Adrenal gland (tissue), 12 donors: ENCODE measurements around the gene KLRC3. TPM values are rescaled to one million over a fixed set of nuclear protein-coding genes. Genes with fewer than 3 reads are reported as not detected.
"Not testable (repeated sequence)": the region's sequence is repeated elsewhere in the genome, so short reads cannot be mapped to it uniquely, and the experiment has no call there.

ENCODE experiments used
- DNase-seq, 7 donors: peaks; one replicate each; pipeline ENCODE4 v3.0.0-alpha.2; 2019 to 2020
- H3K27ac ChIP-seq, 5 donors: fragments of 200-600 bp; sonication (generic) in 4 of 5; 1 replicate in 3 of 5; 2 replicates in 2 of 5; pipeline versions ENCODE4 v1.5.1 to v1.8.0; 2016 to 2020; ENCODE audit warnings: mild to moderate bottlenecking in 1 of 5
- H3K27me3 ChIP-seq: fragments of 200-600 bp; 2 replicates; pipeline ENCODE4 v1.8.0; 2021
- H3K36me3 ChIP-seq, 2 donors: fragments of 200-600 bp; replicated peaks in 1 of 2; 1 replicate in 1 of 2; 2 replicates in 1 of 2; pipeline versions ENCODE4 v1.5.1 to v1.8.0; 2018 to 2022
- H3K4me1 ChIP-seq, 2 donors: fragments of 200-600 bp; replicated peaks in 1 of 2; 1 replicate in 1 of 2; 2 replicates in 1 of 2; pipeline versions ENCODE4 v1.5.1 to v1.8.0; 2018 to 2021
- H3K4me3 ChIP-seq, 4 donors: fragments of 200-600 bp; sonication (generic) in 3 of 4; one replicate each; pipeline ENCODE4 v1.5.1; 2016 to 2018
- H3K9me3 ChIP-seq, 3 donors: fragments of 200-600 bp; sonication (generic) in 1 of 3; replicated peaks in 1 of 3; 1 replicate in 2 of 3; 2 replicates in 1 of 3; pipeline versions ENCODE4 v1.5.1 to v1.8.0; 2016 to 2021
- POLR2A ChIP-seq, 2 donors: fragments of 450-650 bp; IDR thresholded peaks; one replicate each; pipeline ENCODE4 v1.6.1; 2017; ENCODE audit warnings: antibody characterized with exemption in 2 of 2, mild to moderate bottlenecking in 2 of 2, moderate library complexity in 1 of 2
- WGBS, 4 donors: extraction: QIAGEN DNeasy Blood & Tissue Kit in 2 of 4; methylation state at CpG; one replicate each; pipeline versions ENCODE4 v1.1.5 to v1.1.7; 2013 to 2017; 5-methylcytosine and 5-hydroxymethylcytosine counted together
- intact Hi-C, 2 donors: fragments of 100-400 bp; cut with DNase I; formaldehyde crosslinking; loops; one replicate each; pipeline versions ENCODE4 v1.14.1 to v1.15.0; 2022 to 2023
- polyA plus RNA-seq, 3 donors: library from polyadenylated mRNA; stranded (reverse); fragments of 200-250 nt in 2 of 3; fragments of 350-450 nt in 1 of 3; fragmentation: Illumina TruSeq in 1 of 3; extraction: RNeasy Lipid Tissue Mini Kit (QIAGEN cat#74804) in 1 of 3; gene quantifications; one replicate each; pipeline ENCODE4 v1.2.3, GENCODE V29; 2013 to 2014
- total RNA-seq, 9 donors: library from RNA; depleted of rRNA in 4 of 9; stranded (reverse); fragments of >200 nt in 4 of 9; fragments of 120-200 nt in 1 of 9; fragmentation: NEBNext Ultra II Directional in 1 of 9; extraction: Animal tissue kit (Norgen Biotek cat#: 25700) in 1 of 9; gene quantifications; one replicate each; pipeline versions ENCODE4 v1.1.0 to v1.2.4, GENCODE V29; 2013 to 2023
- TF ChIP-seq, protein P1 (sequence below), 6 experiments: fragments of 450-650 bp in 4 of 6; fragments of 200-600 bp in 2 of 6; sonication (generic) in 1 of 6; IDR thresholded peaks; 1 replicate in 5 of 6; 2 replicates in 1 of 6; pipeline versions ENCODE4 v1.5.1 to v1.8.0; 2016 to 2021; ENCODE audit warnings: antibody characterized with exemption in 6 of 6, mild to moderate bottlenecking in 2 of 6, moderate library complexity in 1 of 6
- donor health status: healthy with polysubstance abuse.
- donor health status: Bipolar disorder and iron deficiency.
- donor health status: DM: yes; HTN: yes; CAD: no.
- donor health status: DM: no; HTN: no; CAD: no.
- donor health status: DM: no; HTN: no; CAD: no.
- donor health status: DM: yes; HTN: yes; CAD: no.

KLRC3 gene
- total and polyA plus RNA-seq, 12 donors, result 0.17 to 0.26 TPM; not detected in 10

DNA sequence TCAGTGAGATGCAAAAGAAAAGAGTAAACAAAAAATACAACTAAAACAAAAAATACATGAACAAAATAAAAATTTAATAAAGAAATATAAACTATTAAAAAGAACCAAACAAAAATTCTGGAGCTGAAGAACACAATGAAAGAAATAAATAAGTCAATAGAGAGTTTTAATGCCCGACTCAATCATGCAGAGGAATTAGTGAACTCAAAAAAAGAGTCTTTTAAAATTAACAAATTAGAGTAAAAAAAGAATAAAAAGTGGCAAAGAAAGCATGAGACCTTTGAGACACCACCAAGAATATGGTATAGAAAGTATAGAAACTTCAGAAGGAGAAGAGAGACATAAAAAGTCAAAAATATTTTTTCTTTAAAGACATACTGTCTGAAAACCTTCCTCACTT is 35.4 kb upstream of the KLRC3 start:
- peaks cover 0 to 12% (median 0%) of the 10 kb centered on the region in 3 donors for H3K9me3 ChIP-seq
- TF ChIP-seq, protein P1, sequence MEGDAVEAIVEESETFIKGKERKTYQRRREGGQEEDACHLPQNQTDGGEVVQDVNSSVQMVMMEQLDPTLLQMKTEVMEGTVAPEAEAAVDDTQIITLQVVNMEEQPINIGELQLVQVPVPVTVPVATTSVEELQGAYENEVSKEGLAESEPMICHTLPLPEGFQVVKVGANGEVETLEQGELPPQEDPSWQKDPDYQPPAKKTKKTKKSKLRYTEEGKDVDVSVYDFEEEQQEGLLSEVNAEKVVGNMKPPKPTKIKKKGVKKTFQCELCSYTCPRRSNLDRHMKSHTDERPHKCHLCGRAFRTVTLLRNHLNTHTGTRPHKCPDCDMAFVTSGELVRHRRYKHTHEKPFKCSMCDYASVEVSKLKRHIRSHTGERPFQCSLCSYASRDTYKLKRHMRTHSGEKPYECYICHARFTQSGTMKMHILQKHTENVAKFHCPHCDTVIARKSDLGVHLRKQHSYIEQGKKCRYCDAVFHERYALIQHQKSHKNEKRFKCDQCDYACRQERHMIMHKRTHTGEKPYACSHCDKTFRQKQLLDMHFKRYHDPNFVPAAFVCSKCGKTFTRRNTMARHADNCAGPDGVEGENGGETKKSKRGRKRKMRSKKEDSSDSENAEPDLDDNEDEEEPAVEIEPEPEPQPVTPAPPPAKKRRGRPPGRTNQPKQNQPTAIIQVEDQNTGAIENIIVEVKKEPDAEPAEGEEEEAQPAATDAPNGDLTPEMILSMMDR (IDR thresholded peaks at IDR 0.05), result no peak
- no peak for TF ChIP-seq POLR2A (IDR thresholded peaks at IDR 0.05)
- no peak overlapping the region for H3K4me3 ChIP-seq
- H3K27me3 ChIP-seq, result no peaks in the 10 kb centered on the region
- 86 to 90% (median 88%) methylated on average over 1 of the region's 1 CpG for WGBS, 4 donors
- H3K4me1 ChIP-seq, result no peaks in the 10 kb centered on the region
- intact Hi-C loops, result no loop called here
- no peak for DNase-seq
- no peaks in the 10 kb centered on the region for H3K36me3 ChIP-seq
- no peak overlapping the region for H3K27ac ChIP-seq

DNA sequence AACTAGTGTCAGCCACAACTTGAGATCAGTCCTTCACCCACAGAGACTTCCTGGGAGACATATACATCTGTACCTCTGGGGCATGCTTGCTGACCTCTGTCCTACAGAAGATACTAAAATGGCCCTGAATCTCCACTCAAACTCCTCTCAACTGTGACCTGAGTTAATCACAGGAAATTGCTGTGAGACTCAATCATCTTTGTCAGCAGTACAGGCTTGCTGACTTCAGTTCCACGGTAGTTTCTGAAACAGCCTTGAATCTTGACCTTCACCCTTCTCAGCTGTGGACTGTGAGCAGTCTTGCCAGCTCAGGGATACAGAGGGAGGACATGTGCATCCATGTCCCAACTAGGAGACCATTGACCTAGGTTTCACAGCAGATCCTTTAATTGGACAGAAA is 34.1 kb upstream of the KLRC3 start:
- Histone ChIP-seq H3K4me1 (no peaks in the 10 kb centered on the region), H3K4me3 (no peak overlapping the region), H3K27me3 (no peaks in the 10 kb centered on the region), H3K9me3 (peaks cover 0 to 12% (median 0%) of the 10 kb centered on the region in 3 donors), H3K36me3 (no peaks in the 10 kb centered on the region), H3K27ac (no peak overlapping the region)
- WGBS, 4 donors, result 17 to 67% (median 30%) methylated on average over 1 of the region's 1 CpG
- no peak for TF ChIP-seq POLR2A (IDR thresholded peaks at IDR 0.05)
- TF ChIP-seq, protein P1 (IDR thresholded peaks at IDR 0.05), result no peak
- intact Hi-C loops, result no loop called here
- no peak for DNase-seq

DNA sequence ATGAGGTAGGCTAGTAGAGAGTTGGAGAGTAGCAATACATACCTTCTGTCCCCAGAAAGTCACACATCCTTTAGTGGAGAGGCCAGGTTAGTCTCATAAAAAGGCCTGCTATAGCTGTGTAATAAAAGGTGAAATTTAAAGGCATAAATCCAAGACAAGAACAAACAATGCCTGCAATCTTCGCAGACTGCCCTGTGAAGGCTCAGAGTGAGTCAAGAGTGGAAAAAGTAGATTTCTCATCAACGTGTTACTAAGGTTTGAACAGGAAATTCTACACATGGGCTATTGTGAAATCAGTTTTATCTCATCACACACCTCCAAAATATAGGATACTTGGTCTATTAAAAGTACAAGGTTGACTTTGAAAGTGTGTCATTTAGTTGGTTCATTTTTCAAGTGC is 32.8 kb upstream of the KLRC3 start, which contains the start of gene KLRC1:
KLRC1 (minus strand) TSS at position 222 of the 400 bp plus-strand sequence. CDS start 2,221 bp downstream, outside the sequence.
- Histone ChIP-seq H3K4me3 (no peak within 1 kb of the TSS), H3K9me3 (peaks cover 0 to 12% (median 0%) of the 10 kb centered on the region in 3 donors), H3K36me3 (no peaks in the 10 kb centered on the region), H3K4me1 (no peaks in the 10 kb centered on the region), H3K27me3 (no peaks in the 10 kb centered on the region), H3K27ac (no peak within 1 kb of the TSS)
- TF ChIP-seq, protein P1 (IDR thresholded peaks at IDR 0.05), result no peak
- TF ChIP-seq POLR2A (IDR thresholded peaks at IDR 0.05), result no peak
- no peak for DNase-seq
- intact Hi-C loops, result no loop called here
- WGBS, 4 donors, result 55 to 66% (median 64%) methylated on average over 2 of the region's 2 CpGs

DNA sequence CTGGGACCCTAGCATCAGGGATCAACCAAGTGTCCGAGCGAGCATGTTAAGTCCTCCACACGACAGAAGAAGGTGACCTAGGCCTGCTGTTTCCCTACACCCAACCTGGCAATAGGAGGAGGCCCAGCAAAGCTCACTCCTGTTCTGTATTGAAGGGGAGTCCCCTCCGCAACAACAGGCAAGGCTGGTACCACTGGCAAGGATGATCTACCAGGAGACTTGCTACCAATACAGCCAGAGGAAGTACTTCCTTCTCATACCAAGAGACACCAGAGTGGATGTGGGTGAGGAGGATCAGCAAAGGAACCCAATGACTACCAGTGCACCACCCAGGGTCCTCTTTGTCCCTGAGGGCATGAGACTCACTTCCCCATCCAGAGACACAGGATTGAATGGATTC is 27.8 kb upstream of the KLRC3 start:
- no peak for TF ChIP-seq POLR2A (IDR thresholded peaks at IDR 0.05)
- TF ChIP-seq, protein P1 (IDR thresholded peaks at IDR 0.05), result no peak
- no peak for DNase-seq
- Histone ChIP-seq H3K27ac (no peak overlapping the region), H3K4me3 (no peak overlapping the region), H3K36me3 (no peaks in the 10 kb centered on the region), H3K4me1 (no peaks in the 10 kb centered on the region), H3K27me3 (no peaks in the 10 kb centered on the region), H3K9me3 (no peaks in the 10 kb centered on the region)
- 84 to 91% (median 87%) methylated on average over 4 of the region's 4 CpGs for WGBS, 4 donors
- intact Hi-C loops, result no loop called here

DNA sequence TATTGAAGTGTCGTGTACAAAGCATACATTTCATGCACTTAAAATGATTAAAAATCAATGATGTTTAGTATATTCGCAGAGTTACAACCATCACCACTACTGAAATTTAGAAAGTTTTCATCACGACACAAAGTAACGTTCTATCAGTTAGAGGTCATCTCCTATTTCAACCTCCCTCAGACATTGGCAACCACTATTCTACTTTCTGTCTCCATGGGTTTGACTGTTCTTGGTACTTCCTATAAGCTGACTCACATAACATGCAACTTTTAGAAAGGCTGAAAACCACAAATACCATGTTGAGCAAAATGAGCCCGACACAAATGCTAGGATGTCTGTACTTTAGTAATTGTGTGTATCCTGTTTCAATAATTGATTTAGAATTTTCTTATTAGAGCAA is 25.7 kb upstream of the KLRC3 start:
- DNase-seq, H3K9me3 ChIP-seq, H3K27ac ChIP-seq, intact Hi-C loops, H3K36me3 ChIP-seq, H3K27me3 ChIP-seq, H3K4me3 ChIP-seq, H3K4me1 ChIP-seq: not testable (repeated sequence)
- WGBS, 4 donors, result 70 to 83% (median 80%) methylated on average over 5 of the region's 5 CpGs

DNA sequence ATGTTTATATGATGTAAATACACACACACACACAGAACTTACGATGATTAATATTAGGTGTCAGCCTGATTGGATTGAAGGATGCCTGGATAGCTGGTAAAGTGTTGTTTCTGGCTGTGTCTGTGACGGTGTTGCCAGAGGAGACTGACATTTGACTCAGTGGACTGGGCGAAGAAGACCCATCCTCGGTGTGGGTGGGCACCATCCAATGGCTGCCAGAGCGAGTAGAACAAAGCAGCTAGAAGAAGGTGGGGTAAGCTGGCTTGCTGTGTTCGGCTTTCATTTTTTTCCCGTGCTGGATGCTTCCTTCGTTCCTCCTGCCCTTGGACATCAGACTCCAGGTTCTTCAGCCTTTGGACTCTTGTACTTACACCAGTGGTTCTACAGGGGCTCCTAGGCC is 20.7 kb upstream of the KLRC3 start:
- H3K4me3 ChIP-seq, H3K27me3 ChIP-seq, intact Hi-C loops, H3K27ac ChIP-seq, H3K4me1 ChIP-seq, H3K36me3 ChIP-seq, H3K9me3 ChIP-seq, DNase-seq: not testable (repeated sequence)
- WGBS, 4 donors, result 86 to 96% (median 92%) methylated on average over 8 of the region's 8 CpGs

DNA sequence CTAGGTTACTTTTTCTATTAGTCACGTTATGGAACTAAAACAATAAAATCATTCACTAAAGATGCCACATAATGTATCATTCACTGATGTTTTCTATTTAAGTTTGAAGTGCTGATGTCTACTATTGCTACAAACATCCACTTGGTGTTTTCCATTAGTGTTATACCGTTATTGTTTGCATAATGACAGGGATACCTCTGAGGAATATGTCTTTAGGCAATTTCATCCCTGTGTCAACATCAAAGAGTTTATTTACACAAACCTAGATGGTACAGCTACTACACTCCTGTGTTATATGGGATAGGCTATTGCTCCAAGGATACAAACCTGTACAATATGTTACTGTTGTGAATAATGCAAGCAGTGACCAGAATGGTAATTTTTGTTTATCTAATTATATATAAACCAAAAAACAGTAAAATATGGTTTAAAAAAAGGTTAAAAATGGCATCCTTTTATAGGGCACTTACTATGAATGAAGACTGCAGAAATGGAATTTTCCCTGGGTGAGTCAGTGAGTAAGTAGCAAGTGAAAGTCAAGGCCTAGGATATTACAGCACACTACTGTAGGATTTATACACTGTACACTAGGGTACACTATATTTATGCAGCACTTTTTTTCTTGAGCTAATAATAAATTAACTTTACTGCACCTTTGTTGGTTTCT is 19.3 kb upstream of the KLRC3 start:
- H3K36me3 ChIP-seq, H3K4me1 ChIP-seq, H3K9me3 ChIP-seq, H3K27ac ChIP-seq, DNase-seq, intact Hi-C loops, H3K27me3 ChIP-seq, H3K4me3 ChIP-seq: not testable (repeated sequence)
- 51 to 73% (median 64%) methylated on average over 2 of the region's 2 CpGs for WGBS, 4 donors
